HG03575 (cell line): ENCODE results near the gene COQ10A.

Source experiments
- ATAC-seq: cut with Tn5 transposase; IDR thresholded peaks from one replicate; pipeline ENCODE4 v1.9.1; 2021; ENCODE audit not compliant: unreplicated experiment, insufficient number of reproducible peaks, low FRiP score; ENCODE audit errors: extremely low read depth

COQ10A gene

GRCh38 chr12:56300644-56301464, 34.1 kb downstream of the COQ10A start:
- no peak for ATAC-seq

- ATAC-seq = no peak
Observed at GRCh38 chr12:56304276-56304675, 37.5 kb downstream of the COQ10A start.

- ATAC-seq = no peak
Observed at GRCh38 chr12:56304872-56305590, 38.3 kb downstream of the COQ10A start.

GRCh38 chr12:56307221-56307965, 40.7 kb downstream of the COQ10A start:
- no peak for ATAC-seq

GRCh38 chr12:56308714-56309113, 42.0 kb downstream of the COQ10A start:
- no peak for ATAC-seq

GRCh38 chr12:56311003-56311402, 44.3 kb downstream of the COQ10A start:
- no peak for ATAC-seq

- ATAC-seq = no peak
Observed at GRCh38 chr12:56315249-56315621, 48.5 kb downstream of the COQ10A start.

GRCh38 chr12:56315622-56316473, 49.1 kb downstream of the COQ10A start, which contains the start of gene CNPY2:
Gene CNPY2, minus strand, starts transcription at chr12:56315988. Its CDS starts 771 bp downstream, at chr12:56315217.
- ATAC-seq = peak; percentile 68

- no peak for ATAC-seq
Observed at GRCh38 chr12:56317675-56318074, 50.9 kb downstream of the COQ10A start.
